Tibial artery (tissue), 4 donors: ENCODE results near the gene MAD1L1.

Experiments used
- DNase-seq, 2 donors: peaks; one replicate each; pipeline ENCODE4 v3.0.0-alpha.2; 2019
- H3K27ac ChIP-seq, 2 donors: fragments of 200-600 bp; sonication (generic) in 1 of 2; 1 replicate in 1 of 2; 2 replicates in 1 of 2; pipeline ENCODE4 v1.5.1; 2018 to 2019; ENCODE audit warnings: mild to moderate bottlenecking in 1 of 2
- H3K27me3 ChIP-seq, 2 donors: fragments of 200-600 bp; sonication (generic) in 1 of 2; one replicate each; pipeline versions ENCODE4 v1.5.1 to v1.6.0; 2016 to 2019
- H3K36me3 ChIP-seq, 3 donors: fragments of 200-600 bp; sonication (generic) in 2 of 3; one replicate each; pipeline ENCODE4 v1.5.1; 2016 to 2019; ENCODE audit warnings: mild to moderate bottlenecking in 2 of 3
- H3K4me1 ChIP-seq, 4 donors: fragments of 200-600 bp; sonication (generic) in 2 of 4; 1 replicate in 3 of 4; 2 replicates in 1 of 4; pipeline ENCODE4 v1.5.1; 2016 to 2019
- H3K4me3 ChIP-seq, 2 donors: fragments of 200-600 bp; sonication (generic) in 1 of 2; 1 replicate in 1 of 2; 2 replicates in 1 of 2; pipeline ENCODE4 v1.5.1; 2018 to 2019; ENCODE audit warnings: mild to moderate bottlenecking in 2 of 2
- H3K9me3 ChIP-seq, 3 donors: fragments of 200-600 bp; sonication (generic) in 1 of 3; one replicate each; pipeline ENCODE4 v1.5.1; 2016 to 2019
- CTCF ChIP-seq, 2 experiments: fragments of 200-600 bp in 1 of 2; fragments of 450-650 bp in 1 of 2; IDR thresholded peaks; one replicate each; pipeline ENCODE4 v1.5.1; 2017 to 2019; ENCODE audit warnings: antibody characterized with exemption in 2 of 2, mild to moderate bottlenecking in 1 of 2, moderate library complexity in 1 of 2
- intact Hi-C: fragments of 100-400 bp; cut with DNase I; formaldehyde crosslinking; loops from one replicate; pipeline ENCODE4 v1.15.0; 2023; ENCODE audit warnings: low total_unique reads

Gene MAD1L1

GRCh38 chr7:2193575-2194305 is 39.0 kb downstream of the MAD1L1 start:
- intact Hi-C loops, result no loop called here
- Histone ChIP-seq H3K9me3 (peaks cover 0 to 15% (median 9%) of the 10 kb centered on the region in 3 donors), H3K27ac (no peak overlapping the region), H3K4me1 (no peaks in the 10 kb centered on the region), H3K4me3 (no peak overlapping the region), H3K27me3 (no peaks in the 10 kb centered on the region), H3K36me3 (peaks cover 19 to 34% (median 31%) of the 10 kb centered on the region in 3 donors)
- no peak for DNase-seq
- TF ChIP-seq CTCF (IDR thresholded peaks at IDR 0.05), result no peak

GRCh38 chr7:2192831-2193534 is 39.8 kb downstream of the MAD1L1 start:
- H3K4me3 ChIP-seq, result no peak overlapping the region
- peak in 1 of 2 donors; percentile 62 for DNase-seq
- H3K27me3 ChIP-seq, result no peaks in the 10 kb centered on the region
- H3K9me3 ChIP-seq, result peaks cover 2 to 16% (median 9%) of the 10 kb centered on the region in 3 donors
- peaks cover 19 to 31% (median 28%) of the 10 kb centered on the region in 3 donors for H3K36me3 ChIP-seq
- intact Hi-C loops, result no loop called here
- no peak overlapping the region for H3K27ac ChIP-seq
- no peak for TF ChIP-seq CTCF (IDR thresholded peaks at IDR 0.05)
- no peaks in the 10 kb centered on the region for H3K4me1 ChIP-seq

- H3K4me3 ChIP-seq, result no peak overlapping the region
- no peak overlapping the region for H3K27ac ChIP-seq
- H3K4me1 ChIP-seq, result no peaks in the 10 kb centered on the region
- TF ChIP-seq CTCF (IDR thresholded peaks at IDR 0.05), result no peak
- H3K27me3 ChIP-seq, result no peaks in the 10 kb centered on the region
- DNase-seq, result no peak
- H3K9me3 ChIP-seq, result peaks cover 2 to 16% (median 9%) of the 10 kb centered on the region in 3 donors
- peaks cover 12 to 18% (median 13%) of the 10 kb centered on the region in 3 donors for H3K36me3 ChIP-seq
- intact Hi-C loops, result no loop called here
Measured at GRCh38 chr7:2191016-2191415, 41.7 kb downstream of the MAD1L1 start.

- TF ChIP-seq CTCF (IDR thresholded peaks at IDR 0.05), result no peak
- peaks cover 2 to 12% (median 4%) of the 10 kb centered on the region in 3 donors for H3K9me3 ChIP-seq
- H3K4me3 ChIP-seq, result no peak overlapping the region
- no peak overlapping the region for H3K27ac ChIP-seq
- no peaks in the 10 kb centered on the region for H3K27me3 ChIP-seq
- H3K36me3 ChIP-seq, result peaks cover 7 to 14% (median 8%) of the 10 kb centered on the region in 3 donors
- DNase-seq, result no peak
- H3K4me1 ChIP-seq, result no peaks in the 10 kb centered on the region
- intact Hi-C loops, result no loop called here
Measured at GRCh38 chr7:2190531-2190930, 42.2 kb downstream of the MAD1L1 start.

- H3K27ac ChIP-seq, result no peak overlapping the region
- H3K9me3 ChIP-seq, result peaks cover 0 to 8% (median 2%) of the 10 kb centered on the region in 3 donors
- TF ChIP-seq CTCF (IDR thresholded peaks at IDR 0.05), result no peak
- H3K36me3 ChIP-seq, result peaks cover 0 to 10% (median 7%) of the 10 kb centered on the region in 3 donors
- no peaks in the 10 kb centered on the region for H3K27me3 ChIP-seq
- H3K4me1 ChIP-seq, result no peaks in the 10 kb centered on the region
- H3K4me3 ChIP-seq, result no peak overlapping the region
- intact Hi-C loops, result no loop called here
- no peak for DNase-seq
Measured at GRCh38 chr7:2186166-2186565, 46.6 kb downstream of the MAD1L1 start.
